ENCODE data around the gene PER2. TPM values are rescaled to one million over a fixed set of nuclear protein-coding genes. Genes with fewer than 3 reads are reported as not detected.

PER2 gene
- total and polyA plus RNA-seq, 2 donors (not counting 1 experiment from before 2014, with no cell fraction given), result 3.2 to 12.6 TPM

DNA sequence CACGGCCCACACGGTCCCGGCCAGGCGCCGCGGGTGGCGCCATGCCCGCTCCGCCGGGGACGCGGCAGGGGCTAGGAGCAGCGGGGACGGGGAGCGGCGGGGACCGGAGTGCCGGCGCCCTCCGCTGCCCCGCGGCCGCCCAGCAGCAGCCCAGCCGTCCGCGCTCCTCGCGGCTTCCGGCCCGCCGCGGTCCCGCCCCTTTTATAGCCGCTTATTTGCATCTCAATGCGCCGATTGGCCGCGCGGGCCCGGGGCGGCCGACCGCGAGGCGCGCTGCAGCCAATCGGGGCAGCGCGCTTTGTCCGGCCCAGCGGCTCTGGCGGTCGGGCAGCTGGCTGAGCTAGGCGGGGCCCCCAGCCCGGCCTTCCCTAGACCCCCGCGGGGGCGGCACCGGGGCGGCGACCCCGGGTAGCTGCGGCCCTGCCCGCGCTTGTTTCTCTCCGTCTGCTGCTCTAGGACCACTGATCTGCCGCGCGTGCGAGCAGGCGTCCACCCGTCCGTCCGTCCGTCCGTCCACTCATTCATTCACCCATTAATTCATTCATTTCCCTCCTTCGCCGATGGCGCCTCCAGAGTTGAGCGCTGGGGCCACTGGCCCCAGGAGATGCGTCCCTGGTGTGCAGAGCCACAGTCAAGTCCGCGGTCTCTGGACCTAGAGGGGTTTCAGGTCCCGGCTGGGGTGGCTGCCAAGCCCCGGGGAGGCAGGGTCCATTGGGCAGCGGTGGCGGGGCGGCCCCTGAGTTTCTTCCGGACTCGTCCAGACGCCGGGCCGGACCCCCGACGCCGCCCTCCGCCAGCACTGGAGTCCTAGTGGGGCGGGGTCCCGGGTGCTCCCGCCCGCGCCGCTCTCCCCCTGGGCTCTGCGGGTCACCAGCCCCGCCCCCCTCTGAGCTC is 48.3 kb downstream of the PER2 start, which contains the start of gene HES6:
Gene HES6, minus strand, starts transcription at position 176 of the 894 bp plus-strand sequence. Its CDS starts 133 bp downstream, at position 43.
- Mint-ChIP-seq H3K9me3 (ENCODE audit: insufficient read depth) (no peaks in the 10 kb centered on the region), H3K27ac (peak within 1 kb of the TSS; percentile 82), H3K27me3 (peaks cover 13% of the 10 kb centered on the region), H3K4me3 (peak within 1 kb of the TSS; percentile 94), H3K4me1 (peaks cover 15% of the 10 kb centered on the region)
- Histone ChIP-seq H3K27me3 (replicated peaks in 1 of 4; ENCODE audit: control extremely low read depth in 1 of 4, control insufficient read depth in 3 of 4, insufficient read depth in 4 of 4, low read length in 3 of 4) (peaks cover 0 to 45% (median 16%) of the 10 kb centered on the region in 4 experiments), H3K9me3 (ENCODE audit: control extremely low read depth in 1 of 3, control insufficient read depth in 2 of 3, insufficient read depth in 1 of 3, low read length in 2 of 3) (peaks cover 0 to 17% (median 0%) of the 10 kb centered on the region in 3 donors), H3K36me3 (replicated peaks in 1 of 2; ENCODE audit: control extremely low read depth in 1 of 2, control insufficient read depth in 1 of 2, extremely low read depth in 1 of 2, insufficient read depth in 2 of 2, low read length in 1 of 2) (peaks cover 0 to 3% of the 10 kb centered on the region in 2 experiments), H3K27ac (ENCODE audit: low read length in 2 of 2) (no peak within 1 kb of the TSS), H3K4me1 (ENCODE audit: control insufficient read depth in 2 of 2, insufficient read depth in 2 of 2, low read length in 2 of 2) (peaks cover 14 to 15% of the 10 kb centered on the region in 2 donors), H2AFZ (ENCODE audit: insufficient read depth, low read depth, low read length, poor library complexity, severe bottlenecking) (peak within 1 kb of the TSS; percentile 79), H3K4me2 (replicated peaks; ENCODE audit: low read depth, low read length, poor library complexity, severe bottlenecking) (peak within 1 kb of the TSS; percentile 95), H3K9ac (ENCODE audit: low read length) (peak within 1 kb of the TSS; percentile 68), H3K79me2 (ENCODE audit: control insufficient read depth, insufficient read depth, low read length) (no peaks in the 10 kb centered on the region), H4K20me1 (ENCODE audit: control insufficient read depth, insufficient read depth, low read length, poor library complexity, severe bottlenecking) (peaks cover 5% of the 10 kb centered on the region), H3K4me3 (ENCODE audit: control extremely low read depth in 1 of 5, extremely low read depth in 1 of 5, insufficient read depth in 1 of 5, low read depth in 2 of 5, low read length in 4 of 5) (peak within 1 kb of the TSS; percentile 38 to 76 (median 58))
- DNase-seq (peak; percentile 86), ATAC-seq (ENCODE audit: low read depth) (peak; percentile 83)
- intact Hi-C loops (cut with micrococcal nuclease), result loop anchor here (1.0 to 5.0 kb wide), 5 partner anchors 9 to 273 kb away; partner anchors contain the start of genes ILKAP, TRAF3IP1 and UBE2F
- CTCF ChIA-PET, result no interaction called here
- 2% methylated on average over 95 of the region's 105 CpGs for WGBS (ENCODE audit: insufficient coverage)
- POLR2A ChIA-PET, result interaction anchor here (1.7 kb wide), 1 partner anchor 36 kb away, joined by 9 read pairs; the partner anchor contains the start of gene ILKAP
- TF ChIP-seq, protein P1, sequence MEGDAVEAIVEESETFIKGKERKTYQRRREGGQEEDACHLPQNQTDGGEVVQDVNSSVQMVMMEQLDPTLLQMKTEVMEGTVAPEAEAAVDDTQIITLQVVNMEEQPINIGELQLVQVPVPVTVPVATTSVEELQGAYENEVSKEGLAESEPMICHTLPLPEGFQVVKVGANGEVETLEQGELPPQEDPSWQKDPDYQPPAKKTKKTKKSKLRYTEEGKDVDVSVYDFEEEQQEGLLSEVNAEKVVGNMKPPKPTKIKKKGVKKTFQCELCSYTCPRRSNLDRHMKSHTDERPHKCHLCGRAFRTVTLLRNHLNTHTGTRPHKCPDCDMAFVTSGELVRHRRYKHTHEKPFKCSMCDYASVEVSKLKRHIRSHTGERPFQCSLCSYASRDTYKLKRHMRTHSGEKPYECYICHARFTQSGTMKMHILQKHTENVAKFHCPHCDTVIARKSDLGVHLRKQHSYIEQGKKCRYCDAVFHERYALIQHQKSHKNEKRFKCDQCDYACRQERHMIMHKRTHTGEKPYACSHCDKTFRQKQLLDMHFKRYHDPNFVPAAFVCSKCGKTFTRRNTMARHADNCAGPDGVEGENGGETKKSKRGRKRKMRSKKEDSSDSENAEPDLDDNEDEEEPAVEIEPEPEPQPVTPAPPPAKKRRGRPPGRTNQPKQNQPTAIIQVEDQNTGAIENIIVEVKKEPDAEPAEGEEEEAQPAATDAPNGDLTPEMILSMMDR (IDR thresholded peaks at IDR 0.05), result no peak
- no peak for TF ChIP-seq EZH2 (IDR thresholded peaks at IDR 0.05; ENCODE audit: borderline replicate concordance, insufficient read depth, low read depth, low read length, poor library complexity, severe bottlenecking)

All from B cell (primary cell).